IMR-90 (cell line): ENCODE data around the gene BTNL3.

Experiments
- BHLHE40 ChIP-seq: fragments of 150-350 bp; IDR thresholded peaks from 2 replicates; pipeline ENCODE4 v1.6.1; 2016; ENCODE audit warnings: mild to moderate bottlenecking, low read depth, low read length
- POLR2A ChIP-seq: IDR thresholded peaks from 2 replicates; pipeline ENCODE4 v1.6.1; 2012; ENCODE audit warnings: mild to moderate bottlenecking, low read depth, low read length
- TF ChIP-seq, protein P1 (sequence below): conservative IDR thresholded peaks from 2 replicates; pipeline ENCODE4 v1.5.1; 2012; ENCODE audit warnings: mild to moderate bottlenecking, low read depth, low read length, improper control_type of control experiment
- TF ChIP-seq, protein P2 (sequence below): fragments of 150-350 bp; IDR thresholded peaks from 2 replicates; pipeline ENCODE4 v1.6.1; 2017; ENCODE audit warnings: mild to moderate bottlenecking, antibody characterized with exemption, low read length, low read depth

- TF ChIP-seq, protein P1, sequence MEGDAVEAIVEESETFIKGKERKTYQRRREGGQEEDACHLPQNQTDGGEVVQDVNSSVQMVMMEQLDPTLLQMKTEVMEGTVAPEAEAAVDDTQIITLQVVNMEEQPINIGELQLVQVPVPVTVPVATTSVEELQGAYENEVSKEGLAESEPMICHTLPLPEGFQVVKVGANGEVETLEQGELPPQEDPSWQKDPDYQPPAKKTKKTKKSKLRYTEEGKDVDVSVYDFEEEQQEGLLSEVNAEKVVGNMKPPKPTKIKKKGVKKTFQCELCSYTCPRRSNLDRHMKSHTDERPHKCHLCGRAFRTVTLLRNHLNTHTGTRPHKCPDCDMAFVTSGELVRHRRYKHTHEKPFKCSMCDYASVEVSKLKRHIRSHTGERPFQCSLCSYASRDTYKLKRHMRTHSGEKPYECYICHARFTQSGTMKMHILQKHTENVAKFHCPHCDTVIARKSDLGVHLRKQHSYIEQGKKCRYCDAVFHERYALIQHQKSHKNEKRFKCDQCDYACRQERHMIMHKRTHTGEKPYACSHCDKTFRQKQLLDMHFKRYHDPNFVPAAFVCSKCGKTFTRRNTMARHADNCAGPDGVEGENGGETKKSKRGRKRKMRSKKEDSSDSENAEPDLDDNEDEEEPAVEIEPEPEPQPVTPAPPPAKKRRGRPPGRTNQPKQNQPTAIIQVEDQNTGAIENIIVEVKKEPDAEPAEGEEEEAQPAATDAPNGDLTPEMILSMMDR, result no peak
- TF ChIP-seq POLR2A (no peak), BHLHE40 (no peak)
- TF ChIP-seq, protein P2, sequence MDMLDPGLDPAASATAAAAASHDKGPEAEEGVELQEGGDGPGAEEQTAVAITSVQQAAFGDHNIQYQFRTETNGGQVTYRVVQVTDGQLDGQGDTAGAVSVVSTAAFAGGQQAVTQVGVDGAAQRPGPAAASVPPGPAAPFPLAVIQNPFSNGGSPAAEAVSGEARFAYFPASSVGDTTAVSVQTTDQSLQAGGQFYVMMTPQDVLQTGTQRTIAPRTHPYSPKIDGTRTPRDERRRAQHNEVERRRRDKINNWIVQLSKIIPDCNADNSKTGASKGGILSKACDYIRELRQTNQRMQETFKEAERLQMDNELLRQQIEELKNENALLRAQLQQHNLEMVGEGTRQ, result no peak
These were observed 58.6 kb downstream of the BTNL3 start for GRCh38 chr5:181047288-181047687.
